ENCODE data around the gene CSGALNACT2.

Gene CSGALNACT2

DNA sequence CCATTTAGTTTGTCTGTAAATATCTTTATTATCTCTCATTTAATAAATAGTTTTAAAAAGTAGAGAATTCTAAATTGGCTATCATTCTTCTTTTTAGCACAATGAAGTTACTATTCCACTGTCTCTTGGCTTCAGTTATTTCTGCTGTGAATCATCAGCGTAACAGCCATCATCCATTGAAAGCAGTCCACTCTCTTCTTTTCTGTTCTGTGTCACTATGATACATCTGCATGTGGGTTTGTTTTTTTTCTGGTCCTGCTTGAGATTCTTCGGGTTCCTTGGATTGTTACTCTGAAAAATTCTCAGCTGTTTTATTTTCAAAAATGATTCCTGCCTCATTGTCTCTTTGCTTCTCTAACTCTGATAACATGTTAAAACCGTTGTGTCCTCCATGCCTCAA is 52.5 kb downstream of the CSGALNACT2 start:
- no peak for DNase-seq

- no peak for DNase-seq
Measured at GRCh38 chr10:43192884-43193283, 54.6 kb downstream of the CSGALNACT2 start.

DNA sequence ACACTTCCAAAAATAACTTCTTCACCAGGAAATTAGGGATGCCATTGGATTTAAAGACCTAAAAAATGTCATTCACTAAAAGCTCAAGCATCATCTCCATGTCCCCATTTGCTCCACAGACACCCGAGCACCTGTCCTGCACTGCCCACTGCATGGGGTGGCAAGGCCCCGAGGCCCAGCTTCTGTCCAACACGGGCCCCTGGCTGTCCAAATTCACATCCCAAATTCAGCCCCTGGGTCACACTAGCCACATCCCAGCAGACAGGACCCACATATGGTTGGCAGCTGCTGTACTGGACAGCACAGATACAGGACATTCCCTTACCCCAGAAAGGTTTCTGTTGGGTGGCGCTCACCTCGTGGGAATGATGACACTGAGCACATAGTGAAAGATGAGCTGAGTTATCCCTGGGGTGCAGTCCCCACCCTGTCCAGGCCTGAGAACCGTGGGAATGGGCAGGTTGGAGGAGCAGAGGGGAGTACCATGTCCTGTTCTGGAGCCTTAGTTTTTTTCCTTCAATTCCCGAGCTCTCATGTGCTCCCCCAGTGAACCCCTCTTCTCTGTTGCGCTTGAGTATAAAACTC is 55.3 kb downstream of the CSGALNACT2 start:
- DNase-seq = no peak

- DNase-seq = no peak
Measured at GRCh38 chr10:43194266-43194665, 56.0 kb downstream of the CSGALNACT2 start.

DNA sequence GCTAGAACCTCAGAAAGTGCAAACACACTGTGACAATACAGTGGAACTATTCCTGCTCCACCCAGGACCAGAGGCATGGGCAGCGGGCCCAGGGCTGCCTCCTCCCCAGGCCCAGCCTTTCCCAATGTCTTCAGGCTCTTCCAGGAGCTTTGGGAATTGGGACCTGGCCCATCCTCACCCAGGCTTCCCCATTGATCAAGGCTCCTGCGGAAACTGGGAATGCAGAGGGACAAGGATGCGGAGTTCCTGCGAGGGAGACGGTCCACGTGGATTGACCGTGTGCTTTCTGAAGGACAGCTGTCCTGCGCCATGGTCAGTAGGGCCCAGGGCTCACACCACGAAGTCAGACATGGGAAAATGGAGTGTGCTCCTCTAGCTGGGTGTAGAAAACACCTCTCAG is 56.6 kb downstream of the CSGALNACT2 start:
- DNase-seq = no peak

DNA sequence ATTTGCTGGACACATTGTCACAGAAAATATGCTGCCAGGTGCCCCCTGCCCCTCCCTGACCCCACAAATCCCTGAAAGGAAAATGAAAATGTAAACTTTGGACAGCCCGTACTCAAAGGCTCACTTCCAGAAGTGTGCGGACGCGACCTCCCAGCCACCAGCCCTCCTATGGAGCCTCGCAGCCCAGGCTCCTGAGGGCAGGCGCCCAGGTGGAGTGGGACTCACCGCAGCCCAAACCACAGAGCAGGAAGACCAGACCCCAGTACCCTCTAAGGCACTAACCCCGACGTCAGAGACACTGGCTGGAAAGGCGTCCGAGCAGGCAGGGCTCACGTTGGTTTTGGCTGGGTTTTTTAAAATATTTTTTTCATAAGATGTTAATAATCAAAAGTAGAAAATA is 57.3 kb downstream of the CSGALNACT2 start:
- no peak for DNase-seq

DNA sequence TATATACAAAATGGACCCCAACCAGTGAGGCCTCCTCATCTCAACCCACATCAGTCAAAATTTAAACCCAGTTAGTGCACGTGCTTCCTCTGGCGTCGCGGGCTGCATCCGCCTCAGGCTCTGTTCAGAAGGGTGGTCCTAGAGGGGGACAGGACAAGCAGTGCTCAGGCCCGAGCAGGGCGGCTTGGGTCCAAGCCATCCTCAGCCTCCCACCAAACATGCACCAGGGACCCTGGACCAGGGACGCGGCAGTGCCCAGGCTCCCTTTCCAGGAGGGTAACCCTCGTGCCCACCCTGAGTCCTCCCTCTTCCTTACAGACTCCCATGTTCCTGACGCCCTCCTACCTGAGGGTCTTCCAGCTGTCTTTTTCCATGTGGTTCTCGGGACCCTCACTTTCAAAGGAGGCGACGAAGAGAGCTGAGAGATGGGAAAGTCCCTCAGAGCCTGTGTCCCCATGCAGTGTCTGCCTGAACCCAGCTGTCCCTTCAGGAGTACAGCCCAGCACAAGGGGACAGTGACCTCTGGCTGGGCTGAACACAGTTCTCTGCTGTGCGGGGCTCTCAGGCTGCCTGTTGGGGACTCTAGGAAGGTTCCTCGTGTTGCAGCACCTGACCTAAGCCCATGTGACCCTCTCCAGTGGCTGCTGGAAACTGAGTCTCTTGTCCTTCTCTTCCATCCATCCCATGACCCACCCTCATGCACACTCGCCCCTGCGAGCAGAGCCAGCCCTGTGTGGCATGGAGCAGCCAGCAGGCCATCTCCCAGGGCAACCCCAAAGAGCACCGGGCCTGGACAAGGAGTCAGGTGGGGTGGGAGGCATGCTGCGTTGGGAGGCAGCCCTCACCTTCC is 58.1 kb downstream of the CSGALNACT2 start:
- DNase-seq = no peak

- no peak for DNase-seq
Measured at GRCh38 chr10:43196981-43197833, 59.0 kb downstream of the CSGALNACT2 start.

GRCh38 chr10:43197834-43198681 is 59.8 kb downstream of the CSGALNACT2 start:
- no peak for DNase-seq

GRCh38 chr10:43198682-43199005 is 60.4 kb downstream of the CSGALNACT2 start:
- DNase-seq = no peak

DNA sequence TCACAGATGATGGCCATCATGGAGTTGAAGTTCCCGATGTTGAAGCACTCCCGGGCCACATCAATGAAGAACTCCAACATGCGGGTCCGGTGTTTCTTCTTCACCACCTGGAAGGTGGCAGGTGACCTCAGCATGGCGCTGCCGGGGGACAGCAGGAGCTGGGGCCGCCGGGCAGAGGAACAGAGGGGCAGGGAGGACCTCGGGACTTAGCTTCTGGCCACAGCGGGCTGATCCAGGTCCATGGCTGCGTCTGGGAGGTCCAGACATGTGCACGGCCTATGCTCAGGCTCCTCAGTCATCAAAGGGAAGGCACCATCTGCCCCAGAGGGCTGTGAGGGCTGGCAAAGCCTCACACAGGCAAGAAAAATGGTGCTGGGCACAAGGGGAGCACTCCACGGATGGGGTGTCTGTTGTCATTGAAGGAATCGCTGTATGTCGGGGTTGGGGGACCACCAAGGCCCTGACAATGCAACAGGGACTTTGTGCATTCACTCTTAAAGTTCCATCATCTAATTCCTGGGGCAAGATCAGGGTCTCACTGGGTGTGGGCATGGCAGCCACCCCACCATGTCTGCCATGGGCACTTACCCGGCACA is 60.9 kb downstream of the CSGALNACT2 start:
- no peak for DNase-seq

GRCh38 chr10:43199684-43200537 is 61.7 kb downstream of the CSGALNACT2 start:
- DNase-seq = no peak

- no peak for DNase-seq
Measured at GRCh38 chr10:43200538-43201390, 62.5 kb downstream of the CSGALNACT2 start.

GRCh38 chr10:43201545-43202131 is 63.4 kb downstream of the CSGALNACT2 start:
- no peak for DNase-seq

DNA sequence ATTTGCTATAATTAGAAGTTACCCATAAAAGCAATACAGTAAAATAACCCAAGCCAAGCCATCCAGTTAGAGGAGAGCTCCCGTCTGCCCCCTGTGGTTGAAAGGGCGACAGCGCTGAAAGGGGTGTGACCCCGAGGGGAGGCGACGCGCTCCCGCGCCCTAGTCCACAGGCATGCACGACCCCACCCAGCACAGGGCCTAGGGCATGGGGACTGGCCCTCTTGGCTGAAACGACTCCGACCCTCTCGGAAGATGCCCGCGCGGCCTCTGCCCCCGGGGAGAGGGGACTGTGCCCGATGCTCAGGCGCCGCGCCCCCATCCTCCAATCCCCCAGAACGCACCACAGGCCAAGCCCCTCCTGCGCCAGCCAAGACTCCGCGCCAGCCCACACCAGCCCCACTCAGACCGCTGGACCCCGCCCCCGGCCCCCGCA is 64.0 kb downstream of the CSGALNACT2 start:
- no peak for DNase-seq

DNA sequence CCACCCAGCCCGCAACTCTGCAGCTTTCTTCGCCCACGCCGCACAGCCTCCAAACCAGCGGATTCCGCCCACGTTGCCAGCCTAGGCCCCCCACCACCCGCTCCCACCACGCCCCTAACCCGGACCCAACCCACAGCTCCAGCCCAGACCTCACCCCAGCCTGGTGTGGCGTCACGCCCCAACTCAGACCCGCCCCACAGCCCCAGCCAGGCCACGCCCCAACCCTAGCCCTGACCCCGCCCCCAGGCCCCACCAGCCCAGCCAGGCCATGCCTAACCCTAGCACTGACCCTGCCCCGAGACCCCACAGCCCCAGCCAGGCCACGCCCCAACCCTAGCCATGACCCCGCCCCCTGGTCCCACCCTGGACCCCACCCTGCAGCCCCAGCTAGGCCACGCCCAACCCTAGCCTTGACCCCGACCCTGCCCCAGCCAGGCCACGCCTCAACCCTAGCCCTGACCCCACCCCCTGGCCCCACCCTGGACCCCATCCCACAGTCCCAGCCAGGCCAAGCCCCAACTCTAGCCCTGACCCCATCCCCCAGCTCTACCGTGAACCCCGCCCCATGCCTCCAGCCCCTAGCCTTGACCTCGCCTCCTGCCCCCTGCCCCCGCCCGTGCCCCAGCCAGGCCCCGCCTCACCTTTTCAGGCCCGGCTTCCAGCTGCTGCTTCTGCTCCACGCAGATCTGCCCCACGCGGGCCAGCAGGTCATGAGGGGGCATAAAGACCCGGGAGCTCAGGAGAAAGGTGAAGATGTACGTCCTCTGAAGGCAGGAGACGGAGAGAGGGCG is 64.6 kb downstream of the CSGALNACT2 start:
- DNase-seq = no peak

- no peak for DNase-seq
Measured at GRCh38 chr10:43203448-43204041, 65.3 kb downstream of the CSGALNACT2 start.
